Measurements from ENCODE around the gene OR1I1.

DNA sequence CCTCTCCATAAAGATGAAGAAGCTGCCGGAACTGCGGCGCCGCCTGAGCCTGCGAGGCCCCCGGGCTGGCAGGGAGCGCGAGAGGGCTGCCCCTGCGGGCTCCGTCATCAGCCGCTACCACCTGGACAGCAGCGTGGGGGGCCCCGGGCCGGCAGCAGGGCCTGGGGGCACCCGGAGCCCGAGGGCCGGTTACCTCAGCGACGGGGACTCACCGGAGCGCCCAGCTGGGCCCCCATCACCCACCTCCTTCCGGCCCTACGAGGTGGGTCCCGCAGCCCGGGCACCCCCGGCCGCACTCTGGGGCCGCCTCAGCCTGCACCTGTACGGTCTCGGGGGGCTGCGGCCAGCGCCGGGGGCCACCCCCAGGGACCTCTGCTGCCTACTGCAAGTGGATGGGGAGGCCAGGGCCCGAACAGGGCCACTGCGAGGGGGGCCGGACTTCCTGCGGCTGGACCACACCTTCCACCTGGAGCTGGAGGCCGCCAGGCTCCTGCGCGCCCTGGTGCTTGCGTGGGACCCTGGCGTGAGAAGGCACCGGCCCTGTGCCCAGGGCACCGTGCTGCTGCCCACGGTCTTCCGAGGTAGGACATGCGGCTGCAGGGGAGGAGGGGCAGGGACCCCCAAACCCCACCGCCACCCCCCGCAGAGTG lies 27.9 kb downstream of the OR1I1 start:
- TF ChIP-seq POLR2AphosphoS5 (IDR thresholded peaks at IDR 0.05) (no peak), EZH2 (IDR thresholded peaks at IDR 0.05; ENCODE audit: borderline replicate concordance, insufficient read depth, low read length, poor library complexity, severe bottlenecking) (no peak)
- TF ChIP-seq, protein P1, sequence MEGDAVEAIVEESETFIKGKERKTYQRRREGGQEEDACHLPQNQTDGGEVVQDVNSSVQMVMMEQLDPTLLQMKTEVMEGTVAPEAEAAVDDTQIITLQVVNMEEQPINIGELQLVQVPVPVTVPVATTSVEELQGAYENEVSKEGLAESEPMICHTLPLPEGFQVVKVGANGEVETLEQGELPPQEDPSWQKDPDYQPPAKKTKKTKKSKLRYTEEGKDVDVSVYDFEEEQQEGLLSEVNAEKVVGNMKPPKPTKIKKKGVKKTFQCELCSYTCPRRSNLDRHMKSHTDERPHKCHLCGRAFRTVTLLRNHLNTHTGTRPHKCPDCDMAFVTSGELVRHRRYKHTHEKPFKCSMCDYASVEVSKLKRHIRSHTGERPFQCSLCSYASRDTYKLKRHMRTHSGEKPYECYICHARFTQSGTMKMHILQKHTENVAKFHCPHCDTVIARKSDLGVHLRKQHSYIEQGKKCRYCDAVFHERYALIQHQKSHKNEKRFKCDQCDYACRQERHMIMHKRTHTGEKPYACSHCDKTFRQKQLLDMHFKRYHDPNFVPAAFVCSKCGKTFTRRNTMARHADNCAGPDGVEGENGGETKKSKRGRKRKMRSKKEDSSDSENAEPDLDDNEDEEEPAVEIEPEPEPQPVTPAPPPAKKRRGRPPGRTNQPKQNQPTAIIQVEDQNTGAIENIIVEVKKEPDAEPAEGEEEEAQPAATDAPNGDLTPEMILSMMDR (IDR thresholded peaks at IDR 0.05; ENCODE audit: poor library complexity, severe bottlenecking) = no peak
